IPS-18a (cell line): ENCODE data around the gene PREX1.
"Not testable (repeated sequence)": the region's sequence is repeated elsewhere in the genome, so short reads cannot be mapped to it uniquely, and the experiment has no call there.

ENCODE experiments used
- H3K27ac ChIP-seq: one replicate; pipeline ENCODE4 v1.5.1; 2013; ENCODE audit warnings: low read length
- H3K27me3 ChIP-seq: one replicate; pipeline ENCODE4 v1.6.1; 2013; ENCODE audit warnings: mild to moderate bottlenecking, low read length; ENCODE audit not compliant: control insufficient read depth, insufficient read depth
- H3K36me3 ChIP-seq: one replicate; pipeline ENCODE4 v1.6.1; 2013; ENCODE audit warnings: low read depth, low read length; ENCODE audit not compliant: control insufficient read depth
- H3K4me1 ChIP-seq: one replicate; pipeline ENCODE4 v1.6.1; 2013; ENCODE audit warnings: low read depth, low read length; ENCODE audit not compliant: control insufficient read depth
- H3K4me3 ChIP-seq: one replicate; pipeline ENCODE4 v1.5.1; 2013; ENCODE audit warnings: low read length
- H3K9ac ChIP-seq: one replicate; pipeline ENCODE4 v1.6.1; 2013; ENCODE audit warnings: mild to moderate bottlenecking, low read length, moderate library complexity
- H3K9me3 ChIP-seq: one replicate; pipeline ENCODE4 v1.6.1; 2013; ENCODE audit warnings: low read depth, low read length; ENCODE audit not compliant: control insufficient read depth

The PREX1 gene

DNA sequence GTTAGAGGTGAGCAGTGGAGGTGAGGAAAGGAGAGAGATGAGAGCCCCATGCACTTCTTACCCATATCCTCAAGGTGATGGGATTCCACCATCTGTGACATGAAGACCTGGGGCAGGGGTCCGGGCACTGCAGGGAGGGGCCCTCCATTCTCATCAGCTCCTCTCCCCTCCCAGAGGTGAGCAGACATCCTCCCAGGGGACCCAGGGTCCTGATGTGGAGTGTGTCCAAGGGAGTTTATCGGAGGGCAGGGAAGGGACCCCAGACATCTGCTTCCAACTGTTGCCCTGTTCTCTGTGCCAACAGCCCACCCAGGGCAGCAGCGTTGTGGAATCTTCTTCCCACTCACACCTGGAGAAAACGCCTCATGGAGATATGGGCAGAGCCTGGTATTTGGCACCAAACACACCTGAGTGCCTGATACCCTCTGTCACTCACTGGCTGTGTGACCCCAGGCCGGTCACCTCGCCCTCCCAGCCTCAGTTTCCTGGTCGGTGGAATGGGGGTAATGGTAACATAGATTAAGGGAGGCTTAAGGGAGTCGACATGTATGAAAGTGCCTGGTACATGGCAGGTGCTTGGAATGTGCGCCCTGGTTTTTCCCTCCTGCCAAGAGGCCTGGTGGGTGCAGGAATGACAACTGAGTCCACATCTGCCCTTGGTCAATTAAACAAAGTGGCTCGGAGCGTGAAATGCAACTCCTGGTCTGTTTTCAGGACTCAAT is 227.9 kb downstream of the PREX1 start:
- Histone ChIP-seq H3K4me3 (no peak overlapping the region), H3K9me3 (no peaks in the 10 kb centered on the region), H3K27me3 (no peaks in the 10 kb centered on the region), H3K4me1 (peaks cover 3% of the 10 kb centered on the region), H3K36me3 (no peaks in the 10 kb centered on the region), H3K27ac (no peak overlapping the region), H3K9ac (no peak overlapping the region)

DNA sequence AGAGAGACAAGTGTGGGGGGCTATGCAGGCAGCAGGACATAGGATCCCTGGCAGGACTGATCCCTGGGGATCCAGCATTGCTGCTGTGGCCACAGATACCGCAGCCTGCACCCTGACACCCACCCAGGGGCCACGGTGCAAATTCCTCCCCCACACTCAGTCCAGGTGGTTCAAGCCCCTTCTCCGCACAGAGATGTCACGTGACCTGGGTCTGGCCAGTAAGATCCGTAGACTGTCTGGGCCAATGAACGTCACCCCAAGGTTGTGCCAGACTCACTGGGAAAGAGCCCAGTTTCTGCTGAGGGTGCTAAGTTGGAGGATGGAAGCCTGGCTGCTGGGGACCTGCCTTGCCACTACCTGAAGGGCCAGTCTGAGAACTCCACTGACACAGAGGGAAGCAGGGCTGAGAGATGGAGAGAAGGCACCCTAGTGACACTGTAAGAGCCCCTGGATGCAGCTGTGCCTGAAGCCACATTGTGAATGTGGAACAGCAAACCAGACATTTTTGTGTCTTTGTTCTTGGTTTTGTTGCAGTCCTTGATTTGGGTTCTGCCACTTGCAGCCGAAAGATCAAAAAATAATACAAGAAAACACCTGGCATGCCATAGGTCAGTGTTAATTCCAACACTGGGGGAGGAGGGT is 228.6 kb downstream of the PREX1 start:
- Histone ChIP-seq H3K4me1 (peaks cover 3% of the 10 kb centered on the region), H3K9me3 (no peaks in the 10 kb centered on the region), H3K27me3 (no peaks in the 10 kb centered on the region), H3K9ac (no peak overlapping the region), H3K4me3 (no peak overlapping the region), H3K27ac (no peak overlapping the region), H3K36me3 (no peaks in the 10 kb centered on the region)

DNA sequence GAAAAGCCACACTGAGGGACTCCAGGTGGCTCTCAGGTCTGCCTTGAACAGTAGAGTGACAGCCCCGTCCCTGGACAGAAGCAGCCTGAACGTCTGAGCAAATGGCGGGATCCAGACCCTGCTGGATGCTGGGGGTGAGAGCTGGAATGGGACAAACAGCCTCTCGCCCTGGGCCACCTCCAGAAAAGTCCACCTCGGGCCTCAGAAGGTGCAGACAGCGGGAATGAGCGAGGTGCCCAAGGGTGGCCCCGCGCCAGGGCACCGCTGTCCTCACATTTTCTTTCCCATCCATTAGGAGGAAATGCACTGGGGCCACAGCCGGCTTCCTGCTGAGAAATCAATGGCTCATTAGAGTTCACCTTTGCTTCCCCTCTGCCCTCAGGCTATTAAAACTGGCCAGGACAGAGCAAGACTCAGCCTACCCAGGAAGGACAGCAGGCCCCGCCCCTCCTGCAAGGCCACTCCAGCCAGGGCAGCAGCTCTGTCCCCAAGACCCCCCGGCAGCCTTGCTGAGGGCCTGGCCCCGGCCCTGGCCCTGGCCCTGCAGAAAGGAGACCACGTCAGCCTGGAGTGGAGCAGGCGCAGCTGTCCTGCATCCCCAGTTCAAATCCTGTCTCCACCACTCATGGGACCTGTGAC is 229.4 kb downstream of the PREX1 start:
- H3K4me3 ChIP-seq, H3K4me1 ChIP-seq, H3K27ac ChIP-seq, H3K9me3 ChIP-seq, H3K9ac ChIP-seq, H3K36me3 ChIP-seq, H3K27me3 ChIP-seq: not testable (repeated sequence)

DNA sequence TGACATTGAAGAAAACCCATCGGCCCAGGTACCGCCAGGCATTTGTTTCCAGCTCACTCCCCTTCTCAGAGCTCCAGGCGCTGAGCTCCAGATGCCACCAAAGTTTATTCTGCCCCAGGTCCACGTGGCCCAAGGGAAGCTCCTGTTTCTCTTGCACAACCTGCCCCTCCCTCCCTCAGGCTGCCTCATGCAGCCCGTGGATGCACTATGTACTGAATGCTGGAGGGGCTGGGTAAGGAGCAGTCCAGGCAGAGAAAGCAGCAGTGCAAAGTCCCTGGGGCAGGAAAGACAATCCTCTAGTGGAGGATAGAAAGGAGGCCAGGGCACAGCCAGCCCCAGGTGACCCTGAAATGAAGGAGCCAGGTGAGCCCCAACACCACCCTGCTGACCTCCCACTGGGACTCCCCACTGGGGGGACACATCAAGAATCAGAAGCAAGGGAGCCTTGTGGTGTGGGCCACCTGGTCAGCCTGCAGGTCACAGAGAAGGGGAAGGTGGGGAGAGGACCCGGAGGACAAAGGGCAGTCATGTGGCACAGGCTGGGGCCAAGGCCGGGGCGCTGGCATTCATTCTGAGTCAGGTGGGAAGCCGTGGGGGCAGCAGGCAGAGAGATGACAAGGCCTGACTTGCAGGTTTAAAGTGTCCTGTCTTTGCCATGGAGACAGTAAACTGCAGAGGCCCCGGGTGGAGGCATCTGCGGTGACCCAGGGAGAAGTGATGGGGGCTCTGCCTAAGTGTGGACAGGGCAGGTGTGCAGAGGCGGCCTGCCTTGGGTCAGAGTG is 230.1 kb downstream of the PREX1 start:
- H3K27ac ChIP-seq, result no peak overlapping the region
- H3K4me1 ChIP-seq, result no peaks in the 10 kb centered on the region
- H3K9me3 ChIP-seq, result no peaks in the 10 kb centered on the region
- no peak overlapping the region for H3K4me3 ChIP-seq
- H3K36me3 ChIP-seq, result no peaks in the 10 kb centered on the region
- H3K27me3 ChIP-seq, result no peaks in the 10 kb centered on the region
- no peak overlapping the region for H3K9ac ChIP-seq

GRCh38 chr20:48596334-48596898 is 231.4 kb downstream of the PREX1 start:
- Histone ChIP-seq H3K4me1 (no peaks in the 10 kb centered on the region), H3K36me3 (no peaks in the 10 kb centered on the region), H3K27me3 (no peaks in the 10 kb centered on the region), H3K27ac (no peak overlapping the region), H3K9ac (no peak overlapping the region), H3K9me3 (no peaks in the 10 kb centered on the region), H3K4me3 (no peak overlapping the region)

- Histone ChIP-seq H3K4me1 (no peaks in the 10 kb centered on the region), H3K9me3 (no peaks in the 10 kb centered on the region), H3K36me3 (no peaks in the 10 kb centered on the region), H3K4me3 (no peak overlapping the region), H3K27me3 (no peaks in the 10 kb centered on the region), H3K9ac (no peak overlapping the region), H3K27ac (no peak overlapping the region)
Measured at GRCh38 chr20:48595495-48596333, 232.1 kb downstream of the PREX1 start.

- no peak overlapping the region for H3K27ac ChIP-seq
- H3K36me3 ChIP-seq, result no peaks in the 10 kb centered on the region
- no peaks in the 10 kb centered on the region for H3K9me3 ChIP-seq
- no peak overlapping the region for H3K4me3 ChIP-seq
- H3K4me1 ChIP-seq, result no peaks in the 10 kb centered on the region
- no peak overlapping the region for H3K9ac ChIP-seq
- H3K27me3 ChIP-seq, result no peaks in the 10 kb centered on the region
Measured at GRCh38 chr20:48594533-48594932, 233.3 kb downstream of the PREX1 start.

GRCh38 chr20:48592107-48592940 is 235.5 kb downstream of the PREX1 start:
- Histone ChIP-seq H3K36me3 (no peaks in the 10 kb centered on the region), H3K27ac (no peak overlapping the region), H3K9me3 (no peaks in the 10 kb centered on the region), H3K4me1 (no peaks in the 10 kb centered on the region), H3K9ac (no peak overlapping the region), H3K27me3 (no peaks in the 10 kb centered on the region), H3K4me3 (no peak overlapping the region)

DNA sequence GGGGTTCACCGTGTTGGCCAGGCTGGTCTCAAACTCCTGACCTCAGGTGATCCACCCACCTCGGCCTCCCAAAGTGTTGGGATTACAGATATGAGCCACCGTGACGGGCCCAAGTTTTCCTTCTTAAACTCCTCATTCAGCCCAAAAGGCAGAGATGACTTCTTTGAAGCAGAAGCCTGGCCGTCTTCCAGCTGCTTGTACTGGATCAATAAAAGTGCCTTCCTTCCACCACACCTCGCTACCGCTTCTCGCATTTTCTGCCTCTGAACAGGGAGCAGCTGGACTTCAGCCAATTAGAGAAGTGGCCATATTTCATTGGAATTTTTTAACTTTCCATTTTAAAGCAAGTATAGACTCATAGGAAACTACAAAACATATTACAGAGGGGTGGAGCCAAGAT is 241.1 kb downstream of the PREX1 start:
- Histone ChIP-seq H3K27ac (no peak overlapping the region), H3K9ac (no peak overlapping the region), H3K9me3 (no peaks in the 10 kb centered on the region), H3K36me3 (no peaks in the 10 kb centered on the region), H3K4me1 (no peaks in the 10 kb centered on the region), H3K27me3 (no peaks in the 10 kb centered on the region), H3K4me3 (no peak overlapping the region)
